GM10847 (cell line): ENCODE data around the gene SPACA6.

Source experiments
- POLR2A ChIP-seq: IDR thresholded peaks from 2 replicates; pipeline ENCODE4 v1.6.1; 2011; ENCODE audit not compliant: insufficient read length; ENCODE audit errors: extremely low read depth

SPACA6 gene

GRCh38 chr19:51735759-51736449 is 42.8 kb downstream of the SPACA6 start:
- TF ChIP-seq POLR2A = no peak

GRCh38 chr19:51737389-51737788 is 44.3 kb downstream of the SPACA6 start:
- no peak for TF ChIP-seq POLR2A

- TF ChIP-seq POLR2A = no peak
Observed at GRCh38 chr19:51737924-51738323, 44.8 kb downstream of the SPACA6 start.

- TF ChIP-seq POLR2A = no peak
Observed at GRCh38 chr19:51739466-51740213, 46.5 kb downstream of the SPACA6 start.

GRCh38 chr19:51740356-51740755 is 47.2 kb downstream of the SPACA6 start:
- no peak for TF ChIP-seq POLR2A

GRCh38 chr19:51742789-51743188 is 49.7 kb downstream of the SPACA6 start:
- no peak for TF ChIP-seq POLR2A

- TF ChIP-seq POLR2A = no peak
Observed at GRCh38 chr19:51743405-51743804, 50.3 kb downstream of the SPACA6 start.

GRCh38 chr19:51746731-51747130 is 53.6 kb downstream of the SPACA6 start:
- no peak for TF ChIP-seq POLR2A

- no peak for TF ChIP-seq POLR2A
Observed at GRCh38 chr19:51749979-51750378, 56.8 kb downstream of the SPACA6 start.

- no peak for TF ChIP-seq POLR2A
Observed at GRCh38 chr19:51750400-51751094, 57.4 kb downstream of the SPACA6 start.

GRCh38 chr19:51751655-51752054 is 58.5 kb downstream of the SPACA6 start, which contains the start of gene FPR1:
Gene FPR1 (minus strand): TSS chr19:51751878. CDS start chr19:51746994, 4,884 bp downstream.
- no peak for TF ChIP-seq POLR2A

GRCh38 chr19:51754109-51754508 is 61.0 kb downstream of the SPACA6 start:
- TF ChIP-seq POLR2A = no peak

- no peak for TF ChIP-seq POLR2A
Observed at GRCh38 chr19:51754770-51755169, 61.6 kb downstream of the SPACA6 start.
